ENCODE measurements around the gene ZNF316. TPM values are rescaled to one million over a fixed set of nuclear protein-coding genes. Genes with fewer than 3 reads are reported as not detected.
"Not testable (repeated sequence)": the region's sequence is repeated elsewhere in the genome, so short reads cannot be mapped to it uniquely, and the experiment has no call there.

Gene ZNF316
- total RNA-seq, 4 donors from 2014 or later, result 11.9 to 27.8 (median 20.4) TPM

DNA sequence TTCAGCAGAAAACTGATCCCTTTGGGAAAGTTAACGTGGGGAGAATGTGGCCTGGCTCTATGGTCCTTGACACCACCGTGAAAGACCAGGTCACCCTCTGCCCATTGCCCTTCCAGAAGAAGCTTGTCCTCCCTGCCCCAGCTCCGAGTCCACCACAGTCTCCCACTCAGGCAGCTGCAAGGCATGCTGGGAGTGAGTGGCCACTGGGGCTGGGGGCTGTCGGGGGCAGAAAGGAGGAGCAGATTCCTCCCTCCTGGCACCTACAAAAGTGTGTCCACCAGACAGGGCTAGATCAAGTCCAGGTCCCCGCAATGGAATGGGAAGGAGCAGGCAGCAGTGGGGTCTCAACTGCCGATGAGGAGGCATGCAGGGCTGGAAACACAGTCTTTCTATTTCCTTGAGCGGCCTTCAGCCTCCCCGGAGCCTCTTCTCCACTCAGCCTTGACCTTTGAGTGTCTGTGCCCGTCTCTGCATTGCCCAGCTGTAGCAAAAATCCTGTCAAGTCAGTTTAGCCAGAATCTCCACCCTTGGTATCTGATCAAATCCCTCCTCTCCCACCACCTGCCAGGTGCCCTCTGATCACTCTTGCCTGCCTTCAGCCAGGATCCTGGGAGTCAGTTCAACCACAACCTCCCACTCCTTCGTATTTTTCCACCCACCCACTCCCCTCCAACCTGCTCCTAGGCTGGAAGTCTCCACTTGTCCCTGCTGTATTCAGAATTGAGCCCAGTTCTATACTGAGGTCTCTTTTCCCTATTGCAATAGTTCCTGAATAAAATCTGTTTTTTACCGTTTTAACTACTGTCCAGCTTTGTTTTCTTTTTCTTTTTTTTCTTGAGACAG, 6.9 kb upstream of the ZNF316 start:
- no peaks in the 10 kb centered on the region for H3K27me3 ChIP-seq
- H3K9me3 ChIP-seq, result no peaks in the 10 kb centered on the region
- no peak for DNase-seq
- H3K4me1 ChIP-seq, result peaks cover 8 to 41% (median 14%) of the 10 kb centered on the region in 3 donors
- no peak overlapping the region for H3K4me3 ChIP-seq
- H3K36me3 ChIP-seq, result no peaks in the 10 kb centered on the region
- TF ChIP-seq CTCF (IDR thresholded peaks at IDR 0.05) (no peak), POLR2A (IDR thresholded peaks at IDR 0.05) (no peak)
- intact Hi-C loops (cut with DNase I), result no loop called here
- 53 to 56% methylated on average over 7 to 11 of the region's 11 CpGs for WGBS, 2 donors
- peak overlapping the region in 3 of 4 donors; percentile 16 to 32 (median 19) for H3K27ac ChIP-seq

- Histone ChIP-seq H3K4me1 (peaks cover 16 to 53% (median 19%) of the 10 kb centered on the region in 3 donors), H3K36me3 (no peaks in the 10 kb centered on the region), H3K4me3 (no peak overlapping the region), H3K9me3 (no peaks in the 10 kb centered on the region), H3K27me3 (no peaks in the 10 kb centered on the region), H3K27ac (peak overlapping the region in 3 of 4 donors; percentile 16 to 60 (median 32))
- DNase-seq, result no peak
- no peak for TF ChIP-seq CTCF (IDR thresholded peaks at IDR 0.05)
- TF ChIP-seq POLR2A (IDR thresholded peaks at IDR 0.05), result no peak
- intact Hi-C loops (cut with DNase I), result no loop called here
- 57 to 75% methylated on average over 1 to 7 of the region's 7 CpGs for WGBS, 2 donors
These were observed 5.5 kb upstream of the ZNF316 start for GRCh38 chr7:6631605-6632004.

- WGBS, 2 donors, result 66 to 69% methylated on average over 6 to 8 of the region's 8 CpGs
- Histone ChIP-seq H3K4me3 (no peak overlapping the region), H3K4me1 (peaks cover 22 to 57% (median 27%) of the 10 kb centered on the region in 3 donors), H3K27ac (no peak overlapping the region), H3K27me3 (no peaks in the 10 kb centered on the region), H3K36me3 (peaks cover 0 to 3% (median 0%) of the 10 kb centered on the region in 3 donors), H3K9me3 (no peaks in the 10 kb centered on the region)
- DNase-seq, result no peak
- TF ChIP-seq POLR2A (IDR thresholded peaks at IDR 0.05), result no peak
- intact Hi-C loops (cut with DNase I), result no loop called here
These were observed 3.1 kb upstream of the ZNF316 start for GRCh38 chr7:6634021-6634420.

GRCh38 chr7:6634971-6635370, 2.1 kb upstream of the ZNF316 start:
- intact Hi-C loops (cut with DNase I), result not testable (repeated sequence)

GRCh38 chr7:6637544-6638229, 569 bp downstream of the ZNF316 start:
- Histone ChIP-seq H3K27me3 (no peaks in the 10 kb centered on the region), H3K36me3 (peaks cover 10 to 40% (median 17%) of the 10 kb centered on the region in 3 donors), H3K27ac (peak overlapping the region; percentile 82 to 96 (median 90)), H3K4me1 (peaks cover 17 to 51% (median 34%) of the 10 kb centered on the region in 3 donors), H3K4me3 (peak overlapping the region; percentile 65 to 98 (median 87)), H3K9me3 (no peaks in the 10 kb centered on the region)
- DNase-seq, result no peak
- intact Hi-C loops (cut with DNase I), result no loop called here
- no peak for TF ChIP-seq POLR2A (IDR thresholded peaks at IDR 0.05)
- TF ChIP-seq CTCF (IDR thresholded peaks at IDR 0.05), result peak in 3 of 6 experiments; percentile 12 to 39 (median 29)
- 0% methylated on average over 1 to 4 of the region's 60 CpGs for WGBS, 2 donors

More at GRCh38 chr7:6634971-6635370, 2.1 kb upstream of the ZNF316 start:
- peaks cover 20 to 62% (median 34%) of the 10 kb centered on the region in 3 donors for H3K4me1 ChIP-seq
- H3K36me3 ChIP-seq, result peaks cover 0 to 12% (median 0%) of the 10 kb centered on the region in 3 donors
- peak overlapping the region in 1 of 4 donors; percentile 14 for H3K27ac ChIP-seq
- not testable (repeated sequence) for H3K27me3 ChIP-seq, H3K4me3 ChIP-seq, H3K9me3 ChIP-seq, DNase-seq
- 73 to 74% methylated on average over 3 to 5 of the region's 5 CpGs for WGBS, 2 donors

- H3K9me3 ChIP-seq, result no peaks in the 10 kb centered on the region
- H3K36me3 ChIP-seq, result peaks cover 17 to 53% (median 29%) of the 10 kb centered on the region in 3 donors
- no peak overlapping the region for H3K27ac ChIP-seq
- intact Hi-C loops (cut with DNase I), result no loop called here
- H3K4me1 ChIP-seq, result peaks cover 17 to 51% (median 34%) of the 10 kb centered on the region in 3 donors
- 80 to 93% methylated on average over 3 to 4 of the region's 4 CpGs for WGBS, 2 donors
- DNase-seq, result no peak
- no peak overlapping the region for H3K4me3 ChIP-seq
- H3K27me3 ChIP-seq, result no peaks in the 10 kb centered on the region
- TF ChIP-seq POLR2A (IDR thresholded peaks at IDR 0.05) (no peak), CTCF (IDR thresholded peaks at IDR 0.05) (no peak)
These were observed 1.9 kb downstream of the ZNF316 start for GRCh38 chr7:6639032-6639431.
